GM08714 (cell line): ENCODE measurements around the gene DGKI.
"Not testable (repeated sequence)": the region's sequence is repeated elsewhere in the genome, so short reads cannot be mapped to it uniquely, and the experiment has no call there.

Experiments used
- H3K4me3 ChIP-seq: fragments of 200-500 bp; sonication (Bioruptor generic); 2 replicates; pipeline ENCODE4 v1.5.1; 2014; ENCODE audit warnings: mild to moderate bottlenecking, low read length, inconsistent platforms
- ZNF274 ChIP-seq: IDR thresholded peaks from 2 replicates; pipeline ENCODE4 v1.6.1; 2012; ENCODE audit warnings: mild to moderate bottlenecking, low read depth, low read length

The DGKI gene

GRCh38 chr7:137836113-137836509 lies 10.7 kb downstream of the DGKI start:
- H3K4me3 ChIP-seq = no peak overlapping the region
- no peak for TF ChIP-seq ZNF274

GRCh38 chr7:137835486-137836112 lies 11.2 kb downstream of the DGKI start:
- no peak overlapping the region for H3K4me3 ChIP-seq
- no peak for TF ChIP-seq ZNF274

GRCh38 chr7:137834552-137834951 lies 12.2 kb downstream of the DGKI start:
- H3K4me3 ChIP-seq = no peak overlapping the region
- TF ChIP-seq ZNF274 = no peak

GRCh38 chr7:137832990-137833389 lies 13.8 kb downstream of the DGKI start:
- not testable (repeated sequence) for H3K4me3 ChIP-seq

GRCh38 chr7:137832382-137832781 lies 14.4 kb downstream of the DGKI start:
- no peak for TF ChIP-seq ZNF274

GRCh38 chr7:137831555-137831954 lies 15.2 kb downstream of the DGKI start:
- not testable (repeated sequence) for H3K4me3 ChIP-seq

More at GRCh38 chr7:137832382-137832781, 14.4 kb downstream of the DGKI start:
- H3K4me3 ChIP-seq = no peak overlapping the region

GRCh38 chr7:137829337-137829992 lies 17.3 kb downstream of the DGKI start:
- TF ChIP-seq ZNF274 = no peak
- no peak overlapping the region for H3K4me3 ChIP-seq

- TF ChIP-seq ZNF274 = no peak
- no peak overlapping the region for H3K4me3 ChIP-seq
Measured at GRCh38 chr7:137828456-137828855, 18.3 kb downstream of the DGKI start.

- no peak overlapping the region for H3K4me3 ChIP-seq
- TF ChIP-seq ZNF274 = no peak
Measured at GRCh38 chr7:137825489-137825888, 21.3 kb downstream of the DGKI start.

GRCh38 chr7:137820677-137821420 lies 25.9 kb downstream of the DGKI start:
- no peak overlapping the region for H3K4me3 ChIP-seq
- TF ChIP-seq ZNF274 = no peak

- H3K4me3 ChIP-seq = no peak overlapping the region
- no peak for TF ChIP-seq ZNF274
Measured at GRCh38 chr7:137820156-137820555, 26.6 kb downstream of the DGKI start.

- TF ChIP-seq ZNF274 = no peak
- no peak overlapping the region for H3K4me3 ChIP-seq
Measured at GRCh38 chr7:137818036-137818435, 28.7 kb downstream of the DGKI start.

- H3K4me3 ChIP-seq = no peak overlapping the region
- TF ChIP-seq ZNF274 = no peak
Measured at GRCh38 chr7:137816696-137817320, 30.0 kb downstream of the DGKI start.

GRCh38 chr7:137813541-137813940 lies 33.2 kb downstream of the DGKI start:
- no peak for TF ChIP-seq ZNF274
- H3K4me3 ChIP-seq = no peak overlapping the region

- H3K4me3 ChIP-seq = no peak overlapping the region
- TF ChIP-seq ZNF274 = no peak
Measured at GRCh38 chr7:137810248-137810647, 36.5 kb downstream of the DGKI start.
